ENCODE measurements around the gene KDM6A.
"Not testable (repeated sequence)": the region's sequence is repeated elsewhere in the genome, so short reads cannot be mapped to it uniquely, and the experiment has no call there.

Gene KDM6A

DNA sequence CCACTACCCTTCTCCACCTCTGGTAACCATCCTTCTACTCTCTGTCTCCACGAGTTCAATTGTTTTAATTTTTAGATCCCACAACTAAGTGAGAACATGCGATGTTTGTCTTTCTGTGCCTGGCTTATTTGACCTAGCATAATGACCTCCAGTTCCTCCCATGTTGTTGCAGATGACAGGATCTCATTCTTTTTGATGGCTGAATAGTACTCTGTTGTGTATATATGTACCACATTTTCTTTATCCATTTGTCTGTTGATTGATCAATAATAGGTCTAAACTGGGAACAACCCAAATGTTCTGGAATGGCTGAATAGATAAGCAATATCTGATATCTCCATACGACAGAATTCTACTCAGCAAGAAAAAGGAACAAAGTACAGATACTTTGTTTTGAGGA, 260.5 kb downstream of the KDM6A start:
- no peak for DNase-seq

DNA sequence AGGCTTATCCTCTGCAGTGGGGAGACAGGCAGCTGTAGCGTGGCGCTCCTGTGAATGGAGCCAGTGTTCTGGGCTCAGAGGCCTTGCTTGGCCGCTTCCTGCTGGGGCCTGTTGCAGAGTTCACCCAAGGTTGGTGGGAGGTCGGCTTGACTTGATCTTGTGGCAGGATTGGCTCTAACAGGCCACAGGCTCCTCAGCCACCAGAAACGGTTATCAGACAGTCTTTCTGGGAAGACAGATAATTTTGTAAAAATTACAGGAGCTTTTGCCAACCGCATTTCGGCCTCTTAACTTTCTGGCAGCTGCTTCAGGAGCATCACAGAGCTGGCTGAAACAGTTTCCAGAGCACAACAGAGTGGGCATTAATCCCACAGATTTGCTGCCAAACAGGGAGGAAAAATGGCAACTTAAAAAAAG, 261.3 kb downstream of the KDM6A start:
- no peak for DNase-seq

DNA sequence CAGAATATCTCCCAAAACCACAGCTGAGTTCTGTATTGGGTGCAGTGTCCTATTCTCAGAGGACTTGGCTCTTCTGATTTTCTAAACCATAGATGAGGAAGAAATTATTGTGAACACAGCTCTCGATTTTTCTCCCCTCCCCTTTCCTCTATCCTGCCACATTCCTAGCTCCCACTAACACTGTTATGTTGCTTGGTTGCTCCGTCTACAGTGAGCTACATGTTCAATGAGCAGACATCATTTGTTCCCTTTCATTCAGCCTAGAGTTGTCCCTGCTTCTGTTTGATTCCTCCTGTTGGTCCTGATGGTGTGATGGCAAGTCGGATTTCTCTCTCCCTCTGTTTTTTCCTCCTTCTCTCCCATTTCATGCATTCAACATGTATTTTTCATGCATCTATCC, 261.8 kb downstream of the KDM6A start:
- DNase-seq, result no peak

DNA sequence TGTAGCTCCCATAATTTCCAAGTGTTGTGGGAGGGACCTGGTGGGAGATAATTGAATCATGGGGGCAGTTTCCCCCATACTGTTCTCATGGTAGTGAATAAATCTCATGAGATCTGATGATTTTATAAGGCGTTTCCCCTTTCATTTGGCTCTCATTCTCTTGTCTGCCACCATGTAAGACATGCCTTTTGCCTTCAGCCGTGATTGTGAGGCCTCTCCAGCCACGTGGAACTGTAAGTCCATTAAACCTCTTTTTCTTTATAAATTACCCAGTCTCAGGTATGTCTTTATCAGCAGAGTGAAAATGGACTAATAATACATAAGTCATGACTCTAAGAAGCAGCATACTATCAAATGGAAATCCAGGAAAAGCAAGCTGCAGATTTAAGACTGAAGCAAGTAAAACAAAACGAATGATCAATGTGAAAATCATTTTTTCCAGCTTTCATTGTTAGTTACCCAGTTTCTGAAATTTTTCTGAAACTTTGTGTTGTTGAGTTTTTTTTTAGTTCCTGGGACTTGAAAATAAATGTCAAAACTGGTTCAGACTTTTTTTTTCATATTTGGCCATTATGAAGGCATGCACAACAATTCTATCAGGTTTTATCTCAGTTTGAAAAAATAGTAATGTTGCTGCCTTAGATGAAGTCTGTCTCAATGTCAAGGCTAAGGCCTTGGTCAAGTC, 262.5 kb downstream of the KDM6A start:
- not testable (repeated sequence) for DNase-seq

DNA sequence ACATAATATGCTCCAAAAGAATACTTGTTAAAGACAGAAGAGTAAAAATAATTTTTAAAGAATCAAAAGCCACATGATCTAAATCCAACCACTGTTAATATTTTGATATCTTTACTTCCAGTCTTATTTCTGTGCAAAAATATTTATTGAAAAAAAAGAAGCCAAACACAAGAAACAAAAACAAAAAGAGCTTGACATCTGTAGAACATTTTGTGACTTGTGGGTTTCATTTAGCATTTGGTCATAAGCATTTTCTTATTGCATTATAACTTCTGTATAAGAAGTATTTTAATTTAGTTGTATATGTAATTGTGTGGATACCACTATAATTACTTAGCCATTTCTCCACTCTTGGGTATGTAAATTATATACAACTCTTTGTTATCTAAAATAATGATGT, 264.5 kb downstream of the KDM6A start:
- DNase-seq, result no peak

DNA sequence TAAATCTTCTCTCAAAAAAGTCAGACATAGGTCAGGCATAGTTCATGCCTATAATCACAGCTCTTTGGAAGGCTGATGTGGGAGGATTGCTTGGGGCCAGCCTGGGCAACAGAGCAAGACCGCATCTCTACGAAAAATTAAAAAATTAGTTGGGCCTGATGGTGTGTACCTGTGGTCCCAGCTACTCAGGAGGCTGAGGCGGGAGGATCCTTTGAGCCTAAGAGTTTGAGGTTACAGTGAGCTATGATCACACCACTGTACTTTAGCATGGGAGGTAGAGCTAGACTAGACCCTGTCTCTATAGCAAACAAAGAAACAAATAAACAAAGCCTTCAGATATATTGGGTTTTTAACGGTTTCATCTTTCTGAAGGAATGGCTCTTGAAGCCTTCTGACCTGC, 265.5 kb downstream of the KDM6A start:
- no peak for DNase-seq

DNA sequence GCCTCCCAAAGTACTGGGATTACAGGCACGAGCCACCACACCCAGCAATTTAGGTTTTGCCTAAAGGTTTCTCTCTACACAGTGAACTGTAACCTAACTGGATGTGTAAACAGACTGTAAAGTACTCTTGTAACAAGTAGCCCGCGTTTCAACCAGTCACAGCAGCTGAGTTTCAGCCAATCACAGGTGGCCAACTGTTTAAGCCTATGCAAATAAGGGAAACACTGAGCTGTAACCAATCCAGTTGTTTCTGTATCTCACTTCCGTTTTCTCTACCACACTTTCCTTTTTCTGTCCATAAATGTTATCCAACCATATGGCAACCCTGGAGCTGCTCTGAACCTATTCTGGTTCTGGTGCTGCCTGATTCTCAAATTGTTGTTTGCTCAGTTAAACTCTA, 267.8 kb downstream of the KDM6A start:
- DNase-seq, result no peak

DNA sequence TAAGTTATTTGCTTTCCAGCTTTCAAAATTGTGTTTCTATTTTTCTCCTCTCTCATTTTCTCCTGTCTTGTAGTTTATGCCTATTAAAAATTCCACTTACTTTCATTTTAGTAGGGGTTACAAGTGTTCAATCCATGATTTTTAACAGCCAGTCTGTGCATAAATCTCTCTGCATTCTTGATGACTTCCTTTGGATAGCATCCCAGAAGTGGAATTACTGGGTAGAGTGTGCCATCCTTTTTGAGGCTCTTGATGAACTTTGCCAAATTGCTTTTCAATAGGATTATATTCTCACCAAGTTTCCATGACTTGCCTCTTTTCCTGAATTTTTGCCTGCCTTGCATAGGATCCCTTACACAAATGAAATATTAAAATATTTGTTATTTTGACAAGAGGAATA, 269.2 kb downstream of the KDM6A start:
- DNase-seq, result no peak

DNA sequence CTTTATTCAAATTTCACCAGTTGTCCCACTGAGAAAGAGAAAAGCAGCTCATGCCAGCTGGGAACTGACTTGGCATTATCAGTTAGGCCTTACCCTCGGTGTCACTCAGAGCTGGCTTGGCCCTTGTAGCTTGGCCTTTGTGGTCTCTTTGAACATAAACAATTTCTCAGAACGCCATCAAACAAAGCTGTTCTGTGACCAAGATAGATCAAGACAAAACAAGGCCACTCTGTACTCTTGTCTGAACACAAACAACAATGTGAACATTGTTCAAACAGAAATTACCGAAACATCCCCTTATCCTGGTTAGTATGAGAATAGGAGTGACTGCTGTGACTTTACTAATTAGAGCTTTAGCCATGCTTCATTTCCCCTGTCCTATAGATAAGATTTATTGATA, 270.5 kb downstream of the KDM6A start:
- DNase-seq, result no peak

DNA sequence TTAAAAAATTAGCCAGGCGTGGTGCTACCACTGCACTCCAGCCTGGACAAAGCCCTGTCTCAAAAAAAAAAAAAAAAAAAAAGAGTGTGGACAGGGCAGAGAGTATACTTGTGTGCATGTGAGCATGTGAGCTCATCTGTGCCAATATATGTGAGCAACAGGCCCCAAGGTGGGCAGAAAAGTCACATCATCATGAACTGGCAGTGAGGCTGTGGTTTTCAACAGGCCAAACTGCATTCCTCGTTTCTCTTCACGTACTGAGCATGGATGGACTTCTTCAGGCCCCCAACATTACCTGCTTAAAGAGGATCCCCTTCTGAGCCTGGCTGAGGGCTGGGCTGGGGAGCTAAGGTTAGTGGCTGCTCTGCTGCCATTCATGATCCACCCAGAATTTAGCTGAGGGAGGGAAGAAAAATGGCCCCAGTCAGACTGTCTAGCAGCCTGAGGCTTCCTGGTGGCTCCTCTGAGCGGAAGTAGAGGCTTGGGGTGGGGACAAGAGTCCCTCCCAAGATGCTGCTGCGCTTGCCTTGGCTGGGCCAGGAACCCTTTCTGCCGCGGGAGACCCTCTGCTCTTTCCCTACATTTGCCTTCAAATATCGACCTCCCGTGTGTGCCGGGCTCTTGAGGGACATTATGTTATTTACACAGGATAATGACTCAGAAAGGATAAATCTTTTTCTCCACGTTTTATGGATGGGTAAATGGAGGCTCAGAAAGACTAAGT, 272.7 kb downstream of the KDM6A start:
- DNase-seq, result no peak

DNA sequence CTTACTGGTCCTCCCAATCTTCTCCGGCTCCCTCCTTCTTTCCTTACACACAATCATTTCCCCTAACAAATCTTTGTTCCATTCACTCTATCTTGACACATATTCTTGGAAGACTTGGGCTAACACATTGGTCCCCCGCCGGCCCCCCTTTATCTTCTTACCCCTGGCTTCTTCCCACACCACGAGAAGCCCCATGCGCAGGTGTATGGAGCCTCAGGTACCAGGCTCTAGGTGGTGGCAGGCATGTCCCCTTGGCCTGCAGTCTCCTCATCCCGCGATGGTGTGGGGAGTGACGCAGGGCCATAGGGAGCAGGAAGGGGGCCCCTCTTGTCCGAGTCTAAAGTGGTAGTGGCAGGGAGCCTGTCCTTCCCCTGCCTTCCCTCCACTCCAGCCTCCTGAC, 277.8 kb downstream of the KDM6A start:
- no peak for DNase-seq

DNA sequence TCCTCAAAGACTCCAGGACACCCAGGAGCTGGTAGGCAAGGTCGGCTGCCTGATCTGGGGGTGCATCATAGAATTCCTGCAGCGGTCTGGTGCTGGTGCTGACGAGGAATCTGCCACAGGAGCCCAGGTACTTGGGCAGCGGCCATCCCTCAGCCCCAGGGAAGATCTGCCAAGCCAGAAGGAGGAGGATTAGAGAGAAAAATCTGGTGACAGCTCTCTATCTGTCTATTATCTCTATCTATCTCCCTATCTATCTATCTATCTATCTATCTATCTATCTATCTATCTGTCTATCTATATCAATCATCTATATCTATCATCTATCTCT, 281.0 kb downstream of the KDM6A start:
- no peak for DNase-seq

DNA sequence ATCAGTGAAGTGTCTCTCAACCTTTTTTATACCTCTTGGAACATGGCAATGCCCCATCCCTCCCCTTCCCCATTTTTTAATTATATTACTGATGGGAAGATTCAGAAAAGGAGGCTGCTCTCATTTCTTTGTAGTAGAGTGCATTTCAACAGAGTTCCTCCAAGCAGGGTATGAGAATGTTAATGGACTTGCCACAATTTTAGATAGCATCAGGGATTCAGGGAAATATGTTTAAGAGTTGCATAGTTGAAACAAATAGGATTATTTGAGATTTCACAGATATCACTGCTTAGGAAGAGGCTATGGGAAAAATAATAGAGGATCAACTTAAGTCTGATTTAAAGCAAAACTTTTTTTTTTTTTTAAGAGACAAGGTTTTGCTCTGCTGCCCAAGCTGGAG, 281.5 kb downstream of the KDM6A start:
- no peak for DNase-seq

DNA sequence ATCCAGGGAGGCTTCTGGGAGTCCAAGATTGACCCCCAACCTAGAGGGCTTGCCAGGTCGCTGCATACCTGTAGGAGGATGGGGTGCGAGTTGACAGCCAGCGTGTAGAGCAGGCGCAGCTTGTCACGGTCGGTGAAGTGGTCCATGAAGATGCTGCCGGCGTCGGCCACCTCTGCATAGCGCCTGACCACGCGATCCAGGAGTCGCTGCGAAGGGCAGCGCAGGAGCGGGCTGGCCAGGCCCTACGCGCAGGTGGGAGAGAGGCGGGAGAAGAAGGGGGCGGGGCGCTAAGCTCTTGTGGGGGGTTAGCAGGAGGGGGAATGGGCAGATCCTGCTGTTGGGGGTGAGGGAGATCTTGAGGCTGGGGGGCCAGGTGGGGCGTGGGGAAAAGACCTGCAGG, 284.7 kb downstream of the KDM6A start:
- DNase-seq, result no peak

Data from fibroblast of skin of back (primary cell).